AG09309 (cell line): ENCODE results near the gene PKP4.
A peak's percentile ranks its signal among the peaks of the same experiment; 100 is the strongest.

Experiments
- DNase-seq: peaks from one replicate; pipeline ENCODE4 v3.0.0-alpha.2; 2010; ENCODE audit warnings: low read depth
- H3K4me3 ChIP-seq: 2 replicates; pipeline ENCODE4 v1.5.1; 2011; ENCODE audit warnings: mild to moderate bottlenecking, low read depth, low read length, moderate library complexity; ENCODE audit not compliant: control insufficient read depth
- CTCF ChIP-seq: IDR thresholded peaks from 2 replicates; pipeline ENCODE4 v1.5.1; 2011; ENCODE audit warnings: mild to moderate bottlenecking, low read depth, low read length, inconsistent platforms; ENCODE audit not compliant: insufficient read depth, control insufficient read depth; ENCODE audit errors: missing control alignments

Gene PKP4

GRCh38 chr2:158667586-158667985 is 210.8 kb downstream of the PKP4 start:
- no peak overlapping the region for H3K4me3 ChIP-seq
- peak; percentile 25 for DNase-seq
- TF ChIP-seq CTCF = no peak

- no peak for TF ChIP-seq CTCF
- no peak for DNase-seq
- H3K4me3 ChIP-seq = no peak overlapping the region
Observed at GRCh38 chr2:158668001-158668765, 211.4 kb downstream of the PKP4 start.

GRCh38 chr2:158670292-158670691 is 213.5 kb downstream of the PKP4 start:
- DNase-seq = no peak
- TF ChIP-seq CTCF = no peak
- H3K4me3 ChIP-seq = no peak overlapping the region

- no peak for DNase-seq
- no peak overlapping the region for H3K4me3 ChIP-seq
- no peak for TF ChIP-seq CTCF
Observed at GRCh38 chr2:158671360-158672245, 214.9 kb downstream of the PKP4 start.

- DNase-seq = no peak
- H3K4me3 ChIP-seq = no peak overlapping the region
- no peak for TF ChIP-seq CTCF
Observed at GRCh38 chr2:158676295-158676694, 219.5 kb downstream of the PKP4 start.

- no peak for DNase-seq
- no peak overlapping the region for H3K4me3 ChIP-seq
- TF ChIP-seq CTCF = no peak
Observed at GRCh38 chr2:158676696-158677095, 219.9 kb downstream of the PKP4 start.
